IMR-90 (cell line): ENCODE results near the gene ZNF283. TPM values are rescaled to one million over a fixed set of nuclear protein-coding genes. Genes with fewer than 3 reads are reported as not detected.

Experiments
- ATAC-seq: fragments of 200-7000 bp; cut with Tn5 transposase; 2 replicates; pipeline ENCODE4 v1.9.1; 2020; ENCODE audit warnings: low read depth, mild to moderate bottlenecking, moderate library complexity
- BruUV-seq: library from RNA; stranded (reverse); fragments of 400-500 nt; replicated peaks from 2 replicates; lab custom pipeline; 2021; lab: Mats Ljungman, UMichigan
- CTCF ChIA-PET: fragments of 300-600 bp; formaldehyde crosslinking; extraction: SDS; loops from one replicate; lab custom pipeline; 2021; ENCODE audit warnings: antibody characterized with exemption; lab: Yijun Ruan, JAX
- POLR2A ChIA-PET: fragments of 300-600 bp; sonication (Branson Sonifier 250); formaldehyde crosslinking; loops from one replicate; lab custom pipeline; 2022; ENCODE audit warnings: antibody characterized with exemption; ENCODE audit not compliant: unreplicated experiment; lab: Charles Lee
- DNase-seq: peaks from one replicate; pipeline ENCODE4 v3.0.0; 2013
- H2AFZ ChIP-seq: replicated peaks from 2 replicates; pipeline ENCODE3; 2013; ENCODE audit warnings: low read length, mild to moderate bottlenecking; ENCODE audit not compliant: poor library complexity
- H2AK5ac ChIP-seq: 2 replicates; pipeline ENCODE4 v1.6.1; 2013; ENCODE audit warnings: low read depth, low read length, inconsistent platforms
- H2AK9ac ChIP-seq: replicated peaks from 2 replicates; pipeline ENCODE3; 2013; ENCODE audit warnings: mild to moderate bottlenecking, low read depth, low read length, moderate library complexity; ENCODE audit not compliant: poor library complexity
- H2BK120ac ChIP-seq: 2 replicates; pipeline ENCODE4 v1.6.1; 2013; ENCODE audit warnings: low read depth, low read length, inconsistent platforms
- H2BK15ac ChIP-seq: 3 replicates; pipeline ENCODE4 v1.6.1; 2013; ENCODE audit warnings: low read depth, low read length, inconsistent platforms
- H2BK20ac ChIP-seq: 2 replicates; pipeline ENCODE4 v1.6.1; 2013; ENCODE audit warnings: low read depth, mild to moderate bottlenecking, inconsistent platforms, low read length, moderate library complexity
- H2BK5ac ChIP-seq: 2 replicates; pipeline ENCODE4 v1.6.1; 2013; ENCODE audit warnings: mild to moderate bottlenecking, low read depth, low read length, inconsistent platforms; ENCODE audit not compliant: poor library complexity, severe bottlenecking
- H3K14ac ChIP-seq: replicated peaks from 2 replicates; pipeline ENCODE4 v1.6.1; 2013; ENCODE audit warnings: low read depth, low read length, inconsistent platforms
- H3K18ac ChIP-seq: 2 replicates; pipeline ENCODE4 v1.6.1; 2013; ENCODE audit warnings: low read depth, low read length, control low read depth
- H3K23ac ChIP-seq: 2 replicates; pipeline ENCODE4 v1.6.1; 2013; ENCODE audit warnings: low read depth, low read length, inconsistent platforms
- H3K27ac ChIP-seq: 2 replicates; pipeline ENCODE4 v1.5.1; 2013; ENCODE audit warnings: mild to moderate bottlenecking, control low read depth, low read length; ENCODE audit not compliant: insufficient read depth
- H3K27me3 ChIP-seq: 2 replicates; pipeline ENCODE4 v1.6.1; 2013; ENCODE audit warnings: low read length; ENCODE audit not compliant: control insufficient read depth, insufficient read depth
- H3K36me3 ChIP-seq: 2 replicates; pipeline ENCODE4 v1.6.1; 2013; ENCODE audit warnings: low read length, mixed read lengths; ENCODE audit not compliant: control insufficient read depth, insufficient read depth
- H3K4ac ChIP-seq: 2 replicates; pipeline ENCODE4 v1.6.1; 2013; ENCODE audit warnings: low read depth, low read length, inconsistent platforms
- H3K4me1 ChIP-seq: 2 replicates; pipeline ENCODE4 v1.6.1; 2013; ENCODE audit warnings: low read length, mixed read lengths; ENCODE audit not compliant: control insufficient read depth, insufficient read depth
- H3K4me2 ChIP-seq: 2 replicates; pipeline ENCODE4 v1.6.1; 2013; ENCODE audit warnings: low read depth, mild to moderate bottlenecking, control low read depth, low read length, moderate library complexity
- H3K4me3 ChIP-seq: 2 replicates; pipeline ENCODE4 v1.5.1; 2013; ENCODE audit warnings: low read depth, mild to moderate bottlenecking, control low read depth, low read length, moderate library complexity; ENCODE audit not compliant: insufficient read depth
- H3K56ac ChIP-seq: 2 replicates; pipeline ENCODE4 v1.6.1; 2013; ENCODE audit warnings: low read length, inconsistent platforms; ENCODE audit not compliant: insufficient read depth; ENCODE audit errors: extremely low read depth
- H3K79me1 ChIP-seq, 2 experiments: 2 replicates each; pipeline ENCODE4 v1.6.1; 2013; ENCODE audit warnings: low read length in 2 of 2, inconsistent platforms in 1 of 2, low read depth in 1 of 2
- H3K9ac ChIP-seq: 2 replicates; pipeline ENCODE4 v1.6.1; 2013; ENCODE audit warnings: low read depth, low read length, control low read depth
- H3K9me1 ChIP-seq: 2 replicates; pipeline ENCODE4 v1.6.1; 2013; ENCODE audit warnings: low read length, inconsistent platforms; ENCODE audit not compliant: insufficient read depth
- H3K9me3 ChIP-seq: 2 replicates; pipeline ENCODE4 v1.6.1; 2013; ENCODE audit warnings: low read length; ENCODE audit not compliant: control insufficient read depth, insufficient read depth
- H4K20me1 ChIP-seq: 2 replicates; pipeline ENCODE4 v1.6.1; 2013; ENCODE audit warnings: low read length, inconsistent platforms; ENCODE audit not compliant: insufficient read depth
- H4K5ac ChIP-seq: 2 replicates; pipeline ENCODE4 v1.6.1; 2013; ENCODE audit warnings: mild to moderate bottlenecking, low read depth, low read length, control low read depth
- H4K8ac ChIP-seq, 2 experiments: 2 replicates each; pipeline ENCODE4 v1.6.1; 2013; ENCODE audit warnings: low read depth in 2 of 2, low read length in 2 of 2, control low read depth in 1 of 2, inconsistent platforms in 1 of 2
- H4K91ac ChIP-seq: 2 replicates; pipeline ENCODE4 v1.6.1; 2013; ENCODE audit warnings: low read depth, low read length, inconsistent platforms; ENCODE audit not compliant: insufficient read depth
- BHLHE40 ChIP-seq: fragments of 150-350 bp; IDR thresholded peaks from 2 replicates; pipeline ENCODE4 v1.6.1; 2016; ENCODE audit warnings: mild to moderate bottlenecking, low read depth, low read length
- CEBPB ChIP-seq: IDR thresholded peaks from 2 replicates; pipeline ENCODE4 v1.6.1; 2012; ENCODE audit warnings: low read depth, low read length, improper control_type of control experiment
- CHD1 ChIP-seq: IDR thresholded peaks from 2 replicates; pipeline ENCODE4 v1.6.1; 2012; ENCODE audit warnings: low read depth, low read length, improper control_type of control experiment
- CTCF ChIP-seq: conservative IDR thresholded peaks from 2 replicates; pipeline ENCODE4 v1.5.1; 2012; ENCODE audit warnings: mild to moderate bottlenecking, low read depth, low read length, improper control_type of control experiment
- ELK1 ChIP-seq: fragments of 150-350 bp; IDR thresholded peaks from 2 replicates; pipeline ENCODE4 v1.6.1; 2016; ENCODE audit warnings: low read depth, mild to moderate bottlenecking, low read length, moderate library complexity, borderline replicate concordance
- FOS ChIP-seq: fragments of 150-350 bp; IDR thresholded peaks from 2 replicates; pipeline ENCODE4 v1.6.1; 2016; ENCODE audit warnings: low read depth, low read length
- MAFK ChIP-seq: IDR thresholded peaks from 2 replicates; pipeline ENCODE4 v1.6.1; 2012; ENCODE audit warnings: low read depth, low read length, improper control_type of control experiment
- MAZ ChIP-seq: IDR thresholded peaks from 2 replicates; pipeline ENCODE4 v1.6.1; 2012; ENCODE audit warnings: low read depth, mild to moderate bottlenecking, low read length, improper control_type of control experiment, moderate library complexity, borderline replicate concordance
- MXI1 ChIP-seq: IDR thresholded peaks from 2 replicates; pipeline ENCODE4 v1.6.1; 2012; ENCODE audit warnings: low read depth, mild to moderate bottlenecking, low read length, moderate library complexity, borderline replicate concordance
- NFE2L2 ChIP-seq: fragments of 150-350 bp; IDR thresholded peaks from 2 replicates; pipeline ENCODE4 v1.6.1; 2016; ENCODE audit warnings: low read depth, mild to moderate bottlenecking, low read length
- POLR2A ChIP-seq: IDR thresholded peaks from 2 replicates; pipeline ENCODE4 v1.6.1; 2012; ENCODE audit warnings: mild to moderate bottlenecking, low read depth, low read length
- RAD21 ChIP-seq: IDR thresholded peaks from 2 replicates; pipeline ENCODE4 v1.6.1; 2012; ENCODE audit warnings: low read length, improper control_type of control experiment
- RCOR1 ChIP-seq: IDR thresholded peaks from 2 replicates; pipeline ENCODE4 v1.6.1; 2012; ENCODE audit warnings: mild to moderate bottlenecking, low read length, improper control_type of control experiment; ENCODE audit not compliant: insufficient replicate concordance
- RFX5 ChIP-seq: IDR thresholded peaks from 2 replicates; pipeline ENCODE4 v1.8.0; 2012; ENCODE audit warnings: low read depth, mild to moderate bottlenecking, low read length, moderate library complexity
- SMC3 ChIP-seq: fragments of 150-350 bp; IDR thresholded peaks from 2 replicates; pipeline ENCODE4 v1.6.1; 2016; ENCODE audit warnings: low read depth, mild to moderate bottlenecking, antibody characterized with exemption, low read length, moderate library complexity
- USF2 ChIP-seq: fragments of 150-350 bp; IDR thresholded peaks from 2 replicates; pipeline ENCODE4 v1.6.1; 2017; ENCODE audit warnings: mild to moderate bottlenecking, antibody characterized with exemption, low read length, low read depth
- WGBS, 2 experiments: methylation state at CpG; one replicate each; pipeline versions ENCODE4 v1.1.5 to v1.1.7; 2013; ENCODE audit warnings: missing lambda C conversion rate in 2 of 2; ENCODE audit not compliant: insufficient read length in 1 of 2; ENCODE audit errors: extremely low coverage in 2 of 2; 5-methylcytosine and 5-hydroxymethylcytosine counted together
- dilution Hi-C: fragments of 300-500 bp; cut with HindIII; formaldehyde crosslinking; loops from one replicate; pipeline ENCODE4 v1.14.3; 2018; ENCODE audit warnings: low sequenced_read_pairs; ENCODE audit not compliant: unreplicated experiment
- in situ Hi-C: fragments of 300-500 bp; cut with MboI; formaldehyde crosslinking; loops from 3 replicates; pipeline ENCODE4 v1.14.3; 2019; ENCODE audit warnings: low sequenced_read_pairs, inconsistent platforms, mixed read lengths
- intact Hi-C: fragments of 100-400 bp; cut with micrococcal nuclease; formaldehyde crosslinking; loops from 2 replicates; pipeline ENCODE4 v1.10.0; 2022
- polyA plus RNA-seq, 3 experiments: library from polyadenylated mRNA; depleted of rRNA; stranded (reverse); fragments of >200 nt; gene quantifications; 2 replicates each; pipeline ENCODE4 v1.2.3, GENCODE V29; 2012; ENCODE audit warnings: low replicate concordance in 1 of 3
- total RNA-seq: library from RNA; depleted of rRNA; stranded (reverse); fragments of >200 nt; gene quantifications from 2 replicates; pipeline ENCODE4 v1.2.3, GENCODE V29; 2012

The ZNF283 gene
- total and polyA plus RNA-seq, 2 of the 4 experiments (the other 2 are of a cell fraction): 2.1 to 5.0 TPM

GRCh38 chr19:43778651-43779050, 48.5 kb upstream of the ZNF283 start:
- ATAC-seq (no peak), DNase-seq (no peak)
- no peak overlapping the region for H2AFZ ChIP-seq
- intact Hi-C loops (no loop called here), in situ Hi-C loops (no loop called here), dilution Hi-C loops (no loop called here)
- H3K9me1 ChIP-seq: peaks cover 8% of the 10 kb centered on the region
- no peak overlapping the region for H3K4ac ChIP-seq
- no peak overlapping the region for H4K5ac ChIP-seq
- no peak overlapping the region for H3K56ac ChIP-seq
- POLR2A ChIA-PET: interaction anchor here (0.5 kb wide), 1 partner anchor 20 kb away, joined by 13 read pairs; no protein-coding TSS in a partner anchor
- H2AK9ac ChIP-seq: no peak overlapping the region
- H3K79me1 ChIP-seq: no peaks in the 10 kb centered on the region
- H2BK5ac ChIP-seq: no peak overlapping the region
- TF ChIP-seq POLR2A (no peak), RCOR1 (no peak), CEBPB (no peak), MAZ (no peak), SMC3 (no peak), RAD21 (no peak), CHD1 (no peak), CTCF (no peak), USF2 (no peak), NFE2L2 (no peak), MAFK (no peak), ELK1 (no peak), RFX5 (no peak), FOS (no peak), BHLHE40 (no peak), MXI1 (no peak)
- no peak overlapping the region for H4K91ac ChIP-seq
- H4K8ac ChIP-seq: no peak overlapping the region
- H2BK20ac ChIP-seq: no peak overlapping the region
- peaks cover 7% of the 10 kb centered on the region for H3K4me1 ChIP-seq
- H2BK15ac ChIP-seq: no peak overlapping the region
- H3K14ac ChIP-seq: no peak overlapping the region
- no CpG with 5 or more reads among the region's 1 CpG for WGBS, 2 experiments
- H3K27ac ChIP-seq: no peak overlapping the region
- no peak overlapping the region for H2AK5ac ChIP-seq
- H3K27me3 ChIP-seq: peaks cover 5% of the 10 kb centered on the region
- H2BK120ac ChIP-seq: no peak overlapping the region
- BruUV-seq: no TSS peak
- CTCF ChIA-PET: no interaction called here
- H3K36me3 ChIP-seq: no peaks in the 10 kb centered on the region
- no peak overlapping the region for H3K4me3 ChIP-seq
- H3K23ac ChIP-seq: no peak overlapping the region
- no peak overlapping the region for H3K4me2 ChIP-seq
- no peaks in the 10 kb centered on the region for H4K20me1 ChIP-seq
- no peak overlapping the region for H3K9ac ChIP-seq
- no peaks in the 10 kb centered on the region for H3K9me3 ChIP-seq
- H3K18ac ChIP-seq: no peak overlapping the region
